Neural cell (in vitro differentiated cells): ENCODE results near the gene TBC1D5. TPM values are rescaled to one million over a fixed set of nuclear protein-coding genes. Genes with fewer than 3 reads are reported as not detected.

Experiments
- H2AFZ ChIP-seq: fragments of 200-600, 300-800 bp; sonication (generic), shearing (Covaris generic); 2 replicates; pipeline ENCODE4 v1.6.0; 2014; ENCODE audit warnings: low read depth, mild to moderate bottlenecking, antibody characterized with exemption, low read length, moderate library complexity
- H3F3A ChIP-seq: fragments of 200-600 bp; shearing (Covaris generic); 2 replicates; pipeline ENCODE4 v1.6.1; 2016; ENCODE audit warnings: mild to moderate bottlenecking, moderate library complexity, mixed read lengths, antibody characterized with exemption, low read length; ENCODE audit not compliant: insufficient read depth, poor library complexity, severe bottlenecking
- H3K27ac ChIP-seq: fragments of 200-600, 300-800 bp; sonication (generic), shearing (Covaris generic); 2 replicates; pipeline ENCODE4 v1.5.1; 2014; ENCODE audit warnings: mild to moderate bottlenecking, low read length, moderate library complexity
- H3K27me3 ChIP-seq: fragments of 300-800, 200-600 bp; sonication (generic), shearing (Covaris generic); 2 replicates; pipeline ENCODE4 v1.6.0; 2014; ENCODE audit warnings: mild to moderate bottlenecking, low read depth, low read length, moderate library complexity; ENCODE audit not compliant: insufficient read depth
- H3K36me3 ChIP-seq: fragments of 300-800, 200-600 bp; sonication (generic), shearing (Covaris generic); 2 replicates; pipeline ENCODE4 v1.5.1; 2014; ENCODE audit warnings: mild to moderate bottlenecking, antibody characterized with exemption, low read length, moderate library complexity; ENCODE audit not compliant: insufficient read depth
- H3K4me2 ChIP-seq: fragments of 300-800, 200-600 bp; sonication (generic), shearing (Covaris generic); 2 replicates; pipeline ENCODE4 v1.6.0; 2014; ENCODE audit warnings: mild to moderate bottlenecking, low read length
- H3K4me3 ChIP-seq: fragments of 300-800, 200-600 bp; sonication (generic), shearing (Covaris generic); 2 replicates; pipeline ENCODE4 v1.5.1; 2014; ENCODE audit warnings: mild to moderate bottlenecking, low read length, moderate library complexity
- H3K79me2 ChIP-seq: fragments of 200-600 bp; shearing (Covaris generic); replicated peaks from 2 replicates; pipeline ENCODE4 v1.6.0; 2014; ENCODE audit warnings: mild to moderate bottlenecking, low read length, moderate library complexity; ENCODE audit not compliant: insufficient read depth
- H3K9ac ChIP-seq: fragments of 300-800, 200-600 bp; sonication (generic), shearing (Covaris generic); 2 replicates; pipeline ENCODE4 v1.6.1; 2016; ENCODE audit warnings: mild to moderate bottlenecking, low read length, mixed read lengths
- H3K9me2 ChIP-seq: fragments of 200-600 bp; shearing (Covaris generic); 2 replicates; pipeline ENCODE4 v1.6.1; 2016; ENCODE audit warnings: mild to moderate bottlenecking, low read length, mixed read lengths; ENCODE audit not compliant: insufficient read depth
- H3K9me3 ChIP-seq: fragments of 200-600, 300-800 bp; sonication (generic), shearing (Covaris generic); 2 replicates; pipeline ENCODE4 v1.6.1; 2016; ENCODE audit warnings: mild to moderate bottlenecking, mixed run types, low read length, moderate library complexity, mixed read lengths
- H4K20me1 ChIP-seq: fragments of 200-600 bp; shearing (Covaris generic); 2 replicates; pipeline ENCODE4 v1.6.1; 2016; ENCODE audit warnings: mild to moderate bottlenecking, mixed run types; ENCODE audit not compliant: insufficient read depth
- EP300 ChIP-seq: fragments of 450-650 bp; conservative IDR thresholded peaks from 2 replicates; pipeline ENCODE4 v1.6.1; 2014; ENCODE audit warnings: antibody characterized with exemption, mild to moderate bottlenecking, moderate library complexity; ENCODE audit not compliant: poor library complexity, severe bottlenecking
- EZH2 ChIP-seq: fragments of 200-600, 300-800 bp; shearing (Covaris generic), sonication (generic); IDR thresholded peaks from 2 replicates; pipeline ENCODE4 v1.6.1; 2014; ENCODE audit warnings: antibody characterized with exemption, low read length, borderline replicate concordance, mild to moderate bottlenecking; ENCODE audit not compliant: insufficient read depth, poor library complexity, severe bottlenecking
- MXI1 ChIP-seq: fragments of 450-650 bp; conservative IDR thresholded peaks from 2 replicates; pipeline ENCODE4 v1.6.1; 2014; ENCODE audit warnings: antibody characterized with exemption, mild to moderate bottlenecking; ENCODE audit not compliant: poor library complexity, severe bottlenecking
- POLR2AphosphoS5 ChIP-seq: IDR thresholded peaks from 2 replicates; pipeline ENCODE4 v1.6.1; 2012
- RAD21 ChIP-seq: fragments of 450-650 bp; conservative IDR thresholded peaks from 2 replicates; pipeline ENCODE4 v1.6.1; 2014; ENCODE audit warnings: antibody characterized with exemption, mild to moderate bottlenecking, moderate library complexity
- SMC3 ChIP-seq: fragments of 450-650 bp; conservative IDR thresholded peaks from 2 replicates; pipeline ENCODE4 v1.6.1; 2014; ENCODE audit warnings: antibody characterized with exemption, mild to moderate bottlenecking, moderate library complexity; ENCODE audit not compliant: poor library complexity
- TAF1 ChIP-seq: IDR thresholded peaks from 2 replicates; pipeline ENCODE4 v1.6.1; 2012; ENCODE audit warnings: low read depth
- polyA plus RNA-seq: library from polyadenylated mRNA; depleted of rRNA; stranded (reverse); fragments of >200 nt; gene quantifications from 2 replicates; pipeline ENCODE4 v1.2.3, GENCODE V29; 2014
- TF ChIP-seq, protein P1 (sequence below): fragments of 450-650 bp; IDR thresholded peaks from 2 replicates; pipeline ENCODE4 v1.5.1; 2014; ENCODE audit warnings: antibody characterized with exemption, mild to moderate bottlenecking, moderate library complexity; ENCODE audit not compliant: poor library complexity, severe bottlenecking
- TF ChIP-seq, protein P2 (sequence below): IDR thresholded peaks from 2 replicates; pipeline ENCODE4 v1.6.1; 2012; ENCODE audit warnings: borderline replicate concordance

TBC1D5 gene
- polyA plus RNA-seq, 1 donor from 2014 or later: 28.3 TPM

DNA sequence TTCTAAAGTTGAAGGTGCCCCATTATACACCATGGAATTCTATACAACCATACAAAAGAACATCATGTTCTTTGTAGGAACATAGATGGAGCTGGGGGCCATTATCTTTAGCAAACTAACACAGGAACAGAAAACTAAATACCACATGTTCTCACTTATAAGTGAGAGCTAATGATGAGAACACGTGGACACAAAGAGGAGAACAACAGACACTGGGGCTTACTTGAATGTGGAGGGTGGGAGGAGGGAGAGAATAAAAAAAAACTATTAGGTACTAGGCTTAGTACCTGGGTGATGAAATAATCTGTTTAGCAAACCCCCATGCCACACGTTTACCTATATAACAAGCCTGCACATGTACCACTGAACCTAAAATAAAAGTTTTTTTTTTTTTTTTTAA, 515.0 kb downstream of the TBC1D5 start:
- Histone ChIP-seq H3K4me2 (no peak overlapping the region), H3K9ac (no peak overlapping the region), H2AFZ (no peak overlapping the region), H4K20me1 (no peaks in the 10 kb centered on the region), H3K9me2 (no peaks in the 10 kb centered on the region), H3K27me3 (no peaks in the 10 kb centered on the region), H3K36me3 (no peaks in the 10 kb centered on the region), H3K4me3 (no peak overlapping the region), H3K79me2 (no peaks in the 10 kb centered on the region), H3F3A (no peaks in the 10 kb centered on the region), H3K27ac (no peak overlapping the region), H3K9me3 (no peaks in the 10 kb centered on the region)
- TF ChIP-seq RAD21 (no peak), POLR2AphosphoS5 (no peak), TAF1 (no peak), EZH2 (no peak), SMC3 (no peak), EP300 (no peak), MXI1 (no peak)
- TF ChIP-seq, protein P1, sequence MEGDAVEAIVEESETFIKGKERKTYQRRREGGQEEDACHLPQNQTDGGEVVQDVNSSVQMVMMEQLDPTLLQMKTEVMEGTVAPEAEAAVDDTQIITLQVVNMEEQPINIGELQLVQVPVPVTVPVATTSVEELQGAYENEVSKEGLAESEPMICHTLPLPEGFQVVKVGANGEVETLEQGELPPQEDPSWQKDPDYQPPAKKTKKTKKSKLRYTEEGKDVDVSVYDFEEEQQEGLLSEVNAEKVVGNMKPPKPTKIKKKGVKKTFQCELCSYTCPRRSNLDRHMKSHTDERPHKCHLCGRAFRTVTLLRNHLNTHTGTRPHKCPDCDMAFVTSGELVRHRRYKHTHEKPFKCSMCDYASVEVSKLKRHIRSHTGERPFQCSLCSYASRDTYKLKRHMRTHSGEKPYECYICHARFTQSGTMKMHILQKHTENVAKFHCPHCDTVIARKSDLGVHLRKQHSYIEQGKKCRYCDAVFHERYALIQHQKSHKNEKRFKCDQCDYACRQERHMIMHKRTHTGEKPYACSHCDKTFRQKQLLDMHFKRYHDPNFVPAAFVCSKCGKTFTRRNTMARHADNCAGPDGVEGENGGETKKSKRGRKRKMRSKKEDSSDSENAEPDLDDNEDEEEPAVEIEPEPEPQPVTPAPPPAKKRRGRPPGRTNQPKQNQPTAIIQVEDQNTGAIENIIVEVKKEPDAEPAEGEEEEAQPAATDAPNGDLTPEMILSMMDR: no peak
- TF ChIP-seq, protein P2, sequence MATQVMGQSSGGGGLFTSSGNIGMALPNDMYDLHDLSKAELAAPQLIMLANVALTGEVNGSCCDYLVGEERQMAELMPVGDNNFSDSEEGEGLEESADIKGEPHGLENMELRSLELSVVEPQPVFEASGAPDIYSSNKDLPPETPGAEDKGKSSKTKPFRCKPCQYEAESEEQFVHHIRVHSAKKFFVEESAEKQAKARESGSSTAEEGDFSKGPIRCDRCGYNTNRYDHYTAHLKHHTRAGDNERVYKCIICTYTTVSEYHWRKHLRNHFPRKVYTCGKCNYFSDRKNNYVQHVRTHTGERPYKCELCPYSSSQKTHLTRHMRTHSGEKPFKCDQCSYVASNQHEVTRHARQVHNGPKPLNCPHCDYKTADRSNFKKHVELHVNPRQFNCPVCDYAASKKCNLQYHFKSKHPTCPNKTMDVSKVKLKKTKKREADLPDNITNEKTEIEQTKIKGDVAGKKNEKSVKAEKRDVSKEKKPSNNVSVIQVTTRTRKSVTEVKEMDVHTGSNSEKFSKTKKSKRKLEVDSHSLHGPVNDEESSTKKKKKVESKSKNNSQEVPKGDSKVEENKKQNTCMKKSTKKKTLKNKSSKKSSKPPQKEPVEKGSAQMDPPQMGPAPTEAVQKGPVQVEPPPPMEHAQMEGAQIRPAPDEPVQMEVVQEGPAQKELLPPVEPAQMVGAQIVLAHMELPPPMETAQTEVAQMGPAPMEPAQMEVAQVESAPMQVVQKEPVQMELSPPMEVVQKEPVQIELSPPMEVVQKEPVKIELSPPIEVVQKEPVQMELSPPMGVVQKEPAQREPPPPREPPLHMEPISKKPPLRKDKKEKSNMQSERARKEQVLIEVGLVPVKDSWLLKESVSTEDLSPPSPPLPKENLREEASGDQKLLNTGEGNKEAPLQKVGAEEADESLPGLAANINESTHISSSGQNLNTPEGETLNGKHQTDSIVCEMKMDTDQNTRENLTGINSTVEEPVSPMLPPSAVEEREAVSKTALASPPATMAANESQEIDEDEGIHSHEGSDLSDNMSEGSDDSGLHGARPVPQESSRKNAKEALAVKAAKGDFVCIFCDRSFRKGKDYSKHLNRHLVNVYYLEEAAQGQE: no peak

DNA sequence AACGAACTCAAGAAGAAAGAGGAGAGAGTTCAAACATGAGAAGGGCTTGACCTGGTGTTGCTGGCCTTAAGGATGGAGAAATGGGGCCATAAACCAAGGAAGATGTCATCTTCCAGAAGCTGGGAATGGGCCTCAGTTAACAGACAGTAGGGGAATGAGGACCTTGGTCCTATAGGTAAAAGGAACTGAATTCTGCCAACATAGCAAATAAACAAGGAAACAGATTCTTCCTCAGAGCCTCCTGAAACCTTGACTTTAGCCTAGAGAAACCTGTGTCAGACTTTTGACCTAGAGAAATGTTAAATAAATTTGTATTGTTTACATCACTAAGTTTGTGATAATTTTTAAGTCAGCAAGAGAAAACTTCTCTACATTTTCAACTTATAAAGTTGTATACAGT, 520.9 kb downstream of the TBC1D5 start:
- H3K27me3 ChIP-seq: no peaks in the 10 kb centered on the region
- H3K36me3 ChIP-seq: no peaks in the 10 kb centered on the region
- H3K9ac ChIP-seq: no peak overlapping the region
- no peaks in the 10 kb centered on the region for H3K9me3 ChIP-seq
- no peak overlapping the region for H3K4me3 ChIP-seq
- no peaks in the 10 kb centered on the region for H3K79me2 ChIP-seq
- H3K27ac ChIP-seq: no peak overlapping the region
- TF ChIP-seq EP300 (no peak), SMC3 (no peak), TAF1 (no peak), RAD21 (no peak), EZH2 (no peak), MXI1 (no peak), POLR2AphosphoS5 (no peak)
- TF ChIP-seq, protein P1: no peak
- TF ChIP-seq, protein P2: no peak
- H3F3A ChIP-seq: no peaks in the 10 kb centered on the region
- H3K4me2 ChIP-seq: no peak overlapping the region
- no peaks in the 10 kb centered on the region for H4K20me1 ChIP-seq
- H3K9me2 ChIP-seq: no peaks in the 10 kb centered on the region
- H2AFZ ChIP-seq: no peak overlapping the region
